ENCODE data around the gene AGRN. TPM values are rescaled to one million over a fixed set of nuclear protein-coding genes. Genes with fewer than 3 reads are reported as not detected.

AGRN gene
- total RNA-seq, 3 donors from 2014 or later: 32.0 to 54.4 (median 40.6) TPM

DNA sequence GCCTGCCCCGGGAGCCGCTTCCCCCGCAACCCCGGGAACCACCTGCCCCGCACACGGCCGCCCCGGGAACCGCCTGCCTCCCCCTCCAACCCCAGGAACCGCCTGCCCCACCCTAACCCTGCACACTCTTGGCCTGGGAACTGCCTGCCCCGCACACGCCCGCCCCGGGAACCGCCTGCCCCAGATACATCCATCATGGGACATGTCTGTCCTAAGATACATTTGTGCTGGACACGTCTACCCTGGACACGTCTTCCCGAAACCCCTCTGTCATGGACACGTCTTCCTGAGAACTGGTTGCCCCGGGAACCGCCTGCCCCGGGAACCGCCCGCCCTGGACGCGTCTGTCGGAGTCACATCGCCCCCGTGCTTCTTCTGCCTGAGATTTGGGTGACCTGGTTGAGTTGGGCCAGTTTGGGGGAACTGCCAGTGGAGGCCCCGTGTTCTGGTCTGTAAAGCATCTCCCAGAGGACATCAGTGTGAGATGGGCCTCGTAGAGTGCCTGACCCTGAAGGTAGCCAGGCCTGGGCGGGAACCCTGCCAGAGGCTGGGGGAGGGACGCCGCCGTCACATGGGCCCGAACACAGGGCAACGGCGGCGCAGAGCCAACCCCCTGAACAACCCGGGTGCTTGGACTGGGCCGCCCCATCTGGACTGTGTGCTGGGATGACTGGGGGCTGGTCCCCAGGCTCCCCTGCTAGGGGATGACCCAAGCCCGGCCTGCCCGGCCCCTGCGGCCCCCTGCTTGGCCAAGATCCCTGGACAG lies 41.7 kb upstream of the AGRN start:
- ATAC-seq (no peak), DNase-seq (peak in 1 of 3 donors; percentile 20)
- no peaks in the 10 kb centered on the region for H3K36me3 ChIP-seq (ENCODE audit: low read depth)
- TF ChIP-seq, protein P1, sequence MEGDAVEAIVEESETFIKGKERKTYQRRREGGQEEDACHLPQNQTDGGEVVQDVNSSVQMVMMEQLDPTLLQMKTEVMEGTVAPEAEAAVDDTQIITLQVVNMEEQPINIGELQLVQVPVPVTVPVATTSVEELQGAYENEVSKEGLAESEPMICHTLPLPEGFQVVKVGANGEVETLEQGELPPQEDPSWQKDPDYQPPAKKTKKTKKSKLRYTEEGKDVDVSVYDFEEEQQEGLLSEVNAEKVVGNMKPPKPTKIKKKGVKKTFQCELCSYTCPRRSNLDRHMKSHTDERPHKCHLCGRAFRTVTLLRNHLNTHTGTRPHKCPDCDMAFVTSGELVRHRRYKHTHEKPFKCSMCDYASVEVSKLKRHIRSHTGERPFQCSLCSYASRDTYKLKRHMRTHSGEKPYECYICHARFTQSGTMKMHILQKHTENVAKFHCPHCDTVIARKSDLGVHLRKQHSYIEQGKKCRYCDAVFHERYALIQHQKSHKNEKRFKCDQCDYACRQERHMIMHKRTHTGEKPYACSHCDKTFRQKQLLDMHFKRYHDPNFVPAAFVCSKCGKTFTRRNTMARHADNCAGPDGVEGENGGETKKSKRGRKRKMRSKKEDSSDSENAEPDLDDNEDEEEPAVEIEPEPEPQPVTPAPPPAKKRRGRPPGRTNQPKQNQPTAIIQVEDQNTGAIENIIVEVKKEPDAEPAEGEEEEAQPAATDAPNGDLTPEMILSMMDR (IDR thresholded peaks at IDR 0.05): no peak
- intact Hi-C loops (cut with DNase I, micrococcal nuclease): no loop called here
- H3K4me1 ChIP-seq (ENCODE audit: low read depth): peaks cover 5% of the 10 kb centered on the region
- no peak overlapping the region for H3K4me3 ChIP-seq
- no peaks in the 10 kb centered on the region for H3K9me3 ChIP-seq

DNA sequence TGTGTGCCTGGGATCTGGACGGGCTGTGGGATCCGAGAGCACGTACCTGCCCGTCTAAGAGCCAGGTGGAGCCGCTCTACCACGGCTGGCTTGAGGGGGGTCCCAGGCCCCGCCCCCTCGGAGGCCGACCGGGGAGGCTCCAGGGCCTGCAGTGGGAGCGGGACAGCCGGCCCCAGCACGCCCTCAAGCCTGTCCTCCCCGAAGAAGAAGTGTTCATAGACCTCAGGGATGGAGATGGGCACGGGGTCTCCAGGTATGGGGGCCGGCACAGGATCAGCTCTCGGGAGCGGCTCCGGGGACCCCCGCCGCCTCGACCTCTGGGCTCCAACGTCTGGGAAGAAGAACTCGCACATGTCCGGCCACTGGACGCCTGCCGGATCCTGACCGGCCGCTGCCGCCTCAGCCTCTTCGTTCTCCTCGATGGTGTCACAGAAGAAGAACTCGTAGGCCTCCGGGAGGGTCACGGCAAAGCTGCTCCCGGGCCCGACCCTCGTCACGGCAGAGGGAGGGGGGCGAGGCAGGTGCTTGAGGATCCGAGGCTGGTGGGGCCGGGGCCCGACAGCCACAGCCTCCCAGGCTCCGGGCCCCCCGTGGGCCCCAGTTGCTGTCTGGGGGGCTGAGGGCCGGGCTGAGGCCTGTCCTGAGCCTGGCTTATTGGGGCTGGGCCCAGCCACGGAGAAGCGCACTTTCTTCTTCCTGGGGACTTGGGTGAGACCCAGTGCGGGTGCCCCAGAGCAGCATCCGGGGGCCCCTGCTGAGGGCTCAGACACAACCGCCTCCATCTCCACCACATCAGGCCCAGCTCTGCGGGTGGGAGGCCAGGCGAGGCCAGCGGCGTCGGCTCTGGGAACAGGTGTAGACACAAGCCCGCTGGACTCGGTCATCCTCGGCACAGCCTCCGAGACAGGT lies 40.8 kb upstream of the AGRN start:
- no peak overlapping the region for H3K4me3 ChIP-seq
- H3K9me3 ChIP-seq: no peaks in the 10 kb centered on the region
- H3K36me3 ChIP-seq (ENCODE audit: low read depth): no peaks in the 10 kb centered on the region
- intact Hi-C loops (cut with DNase I, micrococcal nuclease): no loop called here
- peaks cover 5% of the 10 kb centered on the region for H3K4me1 ChIP-seq (ENCODE audit: low read depth)
- TF ChIP-seq, protein P1 (IDR thresholded peaks at IDR 0.05): no peak
- ATAC-seq (no peak), DNase-seq (no peak)

DNA sequence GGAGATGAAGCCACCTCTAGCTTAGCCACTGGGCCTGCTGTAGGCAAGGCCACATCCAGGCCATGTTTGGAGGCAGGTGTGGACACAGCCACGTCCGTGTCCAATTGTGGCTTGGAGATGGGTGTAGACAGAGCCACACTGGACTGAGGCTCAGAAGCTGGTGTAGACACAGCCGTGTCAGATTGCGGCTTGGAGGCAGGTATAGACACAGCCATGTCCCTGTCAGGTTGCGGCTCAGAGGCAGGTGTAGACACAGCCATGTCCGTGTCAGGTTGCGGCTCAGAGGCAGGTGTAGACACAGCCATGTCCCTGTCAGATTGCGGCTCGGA lies 40.2 kb upstream of the AGRN start:
- Histone ChIP-seq H3K9me3 (no peaks in the 10 kb centered on the region), H3K4me1 (ENCODE audit: low read depth) (peaks cover 5% of the 10 kb centered on the region), H3K36me3 (ENCODE audit: low read depth) (no peaks in the 10 kb centered on the region), H3K4me3 (no peak overlapping the region)
- TF ChIP-seq, protein P1 (IDR thresholded peaks at IDR 0.05): no peak
- no peak for ATAC-seq
- intact Hi-C loops (cut with DNase I, micrococcal nuclease): loop anchor here in 1 of 2 donors (10.0 kb wide), 1 partner anchor 85 kb away; no protein-coding TSS in a partner anchor
- DNase-seq: no peak

DNA sequence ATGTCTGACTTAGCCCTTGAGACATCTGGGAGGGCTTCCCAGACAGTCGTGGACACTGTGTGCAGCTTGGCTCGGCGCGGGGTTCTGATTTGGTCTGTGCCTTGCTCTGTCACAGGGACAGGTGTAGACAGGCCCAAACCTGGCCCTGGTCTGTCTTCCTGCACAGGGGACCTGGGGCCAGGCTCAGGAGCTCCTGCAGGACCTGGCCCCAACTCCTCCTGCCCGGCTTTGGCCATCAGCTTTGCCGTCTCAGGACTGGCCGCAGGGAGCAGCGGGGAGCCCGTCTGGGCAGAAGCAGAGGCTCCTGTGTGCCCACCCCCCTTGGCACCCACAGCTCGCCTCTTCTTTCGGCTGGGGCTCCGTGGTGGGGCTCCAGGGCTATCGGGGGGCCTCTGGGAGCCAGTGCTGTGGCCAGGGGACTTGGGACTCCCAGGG lies 39.8 kb upstream of the AGRN start:
- DNase-seq: peak in 1 of 3 donors; percentile 20
- TF ChIP-seq, protein P1 (IDR thresholded peaks at IDR 0.05): no peak

DNA sequence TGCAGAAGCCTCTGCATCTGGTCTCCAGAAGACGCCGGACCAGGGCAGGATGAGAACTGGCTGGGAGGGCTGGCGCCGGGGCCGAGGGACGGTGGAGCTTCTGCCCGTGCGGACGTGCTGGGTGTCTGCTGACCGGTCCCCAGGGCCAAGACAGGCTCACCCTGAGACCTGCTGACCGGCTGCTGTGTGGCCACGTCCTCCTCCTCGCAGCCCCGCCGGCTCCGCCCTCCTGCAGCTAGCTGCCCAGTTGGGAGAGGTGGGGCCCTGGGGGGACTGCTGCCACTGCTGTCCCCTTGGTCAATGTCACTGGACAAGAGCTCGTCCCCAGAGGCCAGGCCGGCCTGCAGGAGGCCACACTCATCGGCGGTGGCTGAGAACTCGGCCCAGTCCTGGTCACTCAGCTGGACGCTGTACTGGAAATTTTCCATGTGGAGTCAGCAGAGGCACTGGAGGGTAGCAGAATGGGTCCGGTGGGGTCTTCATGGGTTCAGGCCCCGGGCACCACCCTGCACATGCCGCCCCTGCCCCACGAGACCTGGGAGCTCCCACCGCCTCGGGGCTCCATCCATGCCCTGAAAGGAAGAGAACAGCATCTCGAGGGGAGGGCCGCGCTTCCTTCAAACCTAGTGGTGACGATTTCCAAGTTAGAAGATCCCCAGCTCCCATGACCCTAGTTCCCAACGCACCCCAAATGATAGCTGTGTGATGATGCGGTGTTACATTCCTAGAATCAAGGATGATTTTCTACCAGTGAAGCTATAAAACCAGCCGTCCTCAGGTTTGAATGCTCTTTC lies 39.1 kb upstream of the AGRN start:
- H3K36me3 ChIP-seq (ENCODE audit: low read depth): no peaks in the 10 kb centered on the region
- peaks cover 5% of the 10 kb centered on the region for H3K4me1 ChIP-seq (ENCODE audit: low read depth)
- peak in 1 of 3 donors; percentile 22 for DNase-seq
- intact Hi-C loops (cut with DNase I, micrococcal nuclease): loop anchor here in 1 of 2 donors (10.0 kb wide), 1 partner anchor 84 kb away; no protein-coding TSS in a partner anchor
- ATAC-seq: no peak
- no peak overlapping the region for H3K4me3 ChIP-seq
- TF ChIP-seq, protein P1 (IDR thresholded peaks at IDR 0.05): no peak
- H3K9me3 ChIP-seq: no peaks in the 10 kb centered on the region

More for the DNA sequence above, 39.8 kb upstream of the AGRN start:
- intact Hi-C loops (cut with DNase I, micrococcal nuclease): loop anchor here in 1 of 2 donors (10.0 kb wide), 1 partner anchor 85 kb away; no protein-coding TSS in a partner anchor
- Histone ChIP-seq H3K4me3 (no peak overlapping the region), H3K4me1 (ENCODE audit: low read depth) (peaks cover 5% of the 10 kb centered on the region), H3K9me3 (no peaks in the 10 kb centered on the region), H3K36me3 (ENCODE audit: low read depth) (no peaks in the 10 kb centered on the region)
- ATAC-seq: no peak
